Dermis lymphatic vessel endothelial cell (primary cell): ENCODE results near the gene PCCB. TPM values are rescaled to one million over a fixed set of nuclear protein-coding genes. Genes with fewer than 3 reads are reported as not detected.

Experiments used
- total RNA-seq: library from RNA; depleted of rRNA; stranded (reverse); fragments of >200 nt; gene quantifications from 2 replicates; pipeline ENCODE4 v1.2.1, GENCODE V29; 2014

Gene PCCB
- total RNA-seq: 33.9 and 36.0 TPM in 2 replicates

DNA sequence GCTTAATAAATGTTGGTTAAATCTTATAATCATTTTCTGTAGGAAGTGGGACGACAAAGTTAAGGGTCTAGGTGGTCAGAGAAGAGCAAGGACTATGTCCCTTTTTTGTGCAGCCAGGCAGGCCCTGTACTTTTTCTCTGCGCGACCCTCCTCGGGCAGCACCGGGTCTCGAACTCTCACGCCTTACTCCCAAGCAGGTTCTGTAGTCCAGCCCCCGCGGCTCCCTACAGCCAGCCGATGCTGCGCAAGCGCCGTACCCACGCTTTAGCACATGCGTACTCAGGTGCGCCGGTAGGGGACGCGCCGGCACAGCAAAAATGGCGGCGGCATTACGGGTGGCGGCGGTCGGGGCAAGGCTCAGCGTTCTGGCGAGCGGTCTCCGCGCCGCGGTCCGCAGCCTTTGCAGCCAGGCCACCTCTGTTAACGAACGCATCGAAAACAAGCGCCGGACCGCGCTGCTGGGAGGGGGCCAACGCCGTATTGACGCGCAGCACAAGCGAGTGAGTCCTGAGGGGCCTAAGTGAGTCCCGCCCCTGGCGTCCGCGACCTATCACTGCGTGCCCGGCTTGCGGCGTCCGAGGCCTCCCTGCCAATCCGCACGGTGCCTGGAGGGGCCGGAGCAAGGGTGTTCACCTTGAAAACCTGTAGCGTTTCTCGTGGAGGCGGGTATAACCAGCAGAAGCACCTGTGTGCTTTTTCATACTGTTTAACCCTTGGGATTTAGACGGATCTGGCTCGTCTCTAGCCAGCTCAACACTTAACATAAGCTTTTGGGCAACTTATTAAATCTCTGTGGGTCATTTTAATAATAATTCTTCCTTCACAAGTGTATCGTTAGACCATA is at the start of gene PCCB:
PCCB (plus strand) TSS at position 282 of the 844 bp plus-strand sequence; CDS start at position 318, 36 bp downstream.

Other genes starting within 250 kb of the PCCB start
- 10.5 and 13.4 TPM in 2 replicates for gene MSL2, start 54.0 kb upstream of the PCCB start, total RNA-seq